OCI-LY1 (cell line): ENCODE results near the gene C16orf54.
"Not testable (repeated sequence)": the region's sequence is repeated elsewhere in the genome, so short reads cannot be mapped to it uniquely, and the experiment has no call there.

Experiments
- H2AFZ ChIP-seq: fragments of 200-600 bp; sonication (generic), shearing (Covaris generic); 2 replicates; pipeline ENCODE4 v1.6.0; 2014; ENCODE audit warnings: antibody characterized with exemption, mild to moderate bottlenecking, low read length
- H3F3A ChIP-seq: fragments of 200-600 bp; sonication (generic), shearing (Covaris generic); 2 replicates; pipeline ENCODE4 v1.6.0; 2014; ENCODE audit warnings: mild to moderate bottlenecking, antibody characterized with exemption, low read length, moderate library complexity; ENCODE audit not compliant: insufficient read depth
- H3K27ac ChIP-seq: fragments of 200-600 bp; sonication (generic); 2 replicates; pipeline ENCODE4 v1.5.1; 2014; ENCODE audit warnings: low read length, mixed run types, mild to moderate bottlenecking, low read depth; ENCODE audit not compliant: poor library complexity, severe bottlenecking
- H3K27me3 ChIP-seq: fragments of 200-600 bp; sonication (generic); 2 replicates; pipeline ENCODE4 v1.6.0; 2014; ENCODE audit warnings: antibody characterized with exemption, mild to moderate bottlenecking, low read length, moderate library complexity; ENCODE audit not compliant: insufficient read depth
- H3K36me3 ChIP-seq: fragments of 200-600 bp; sonication (generic); 2 replicates; pipeline ENCODE4 v1.6.1; 2014; ENCODE audit warnings: mild to moderate bottlenecking, antibody characterized with exemption, low read length, moderate library complexity, mixed read lengths; ENCODE audit not compliant: insufficient read depth
- H3K4me1 ChIP-seq: fragments of 200-600 bp; sonication (generic); 2 replicates; pipeline ENCODE4 v1.5.1; 2014; ENCODE audit warnings: mild to moderate bottlenecking, low read length, moderate library complexity; ENCODE audit not compliant: insufficient read depth, severe bottlenecking
- H3K4me2 ChIP-seq: fragments of 200-600 bp; sonication (generic), shearing (Covaris generic); 2 replicates; pipeline ENCODE4 v1.6.1; 2014; ENCODE audit warnings: low read length
- H3K4me3 ChIP-seq: fragments of 200-600 bp; sonication (generic); 2 replicates; pipeline ENCODE4 v1.5.1; 2014; ENCODE audit warnings: low read length, low read depth, mild to moderate bottlenecking, mixed read lengths; ENCODE audit not compliant: poor library complexity, severe bottlenecking
- H3K79me2 ChIP-seq: fragments of 200-600 bp; shearing (Covaris generic); 2 replicates; pipeline ENCODE4 v1.6.1; 2016; ENCODE audit warnings: mixed run types, low read length, mixed read lengths; ENCODE audit not compliant: insufficient read depth
- H3K9ac ChIP-seq: fragments of 200-600 bp; sonication (generic), shearing (Covaris generic); 2 replicates; pipeline ENCODE4 v1.6.1; 2014; ENCODE audit warnings: mild to moderate bottlenecking, low read length, mixed read lengths
- H3K9me2 ChIP-seq: fragments of 200-600 bp; sonication (generic), shearing (Covaris generic); 2 replicates; pipeline ENCODE4 v1.6.1; 2014; ENCODE audit warnings: low read depth, mild to moderate bottlenecking, low read length, mixed read lengths
- H3K9me3 ChIP-seq: fragments of 200-600 bp; shearing (Covaris generic); 2 replicates; pipeline ENCODE4 v1.6.1; 2014; ENCODE audit warnings: low read length, mixed read lengths
- H4K20me1 ChIP-seq: fragments of 200-600 bp; sonication (generic), shearing (Covaris generic); 2 replicates; pipeline ENCODE4 v1.6.0; 2016; ENCODE audit warnings: mild to moderate bottlenecking, low read length; ENCODE audit not compliant: insufficient read depth
- CTCF ChIP-seq: fragments of 200-600 bp; sonication (generic), shearing (Covaris generic); IDR thresholded peaks from 2 replicates; pipeline ENCODE4 v1.5.1; 2017; ENCODE audit warnings: mild to moderate bottlenecking, antibody characterized with exemption, low read length, moderate library complexity, mixed read lengths
- EZH2 ChIP-seq: fragments of 200-600 bp; sonication (generic), shearing (Covaris generic); IDR thresholded peaks from 2 replicates; pipeline ENCODE4 v1.8.0; 2017; ENCODE audit warnings: borderline replicate concordance, mixed run types, mild to moderate bottlenecking, antibody characterized with exemption, low read length, moderate library complexity, mixed read lengths

C16orf54 gene

GRCh38 chr16:29789775-29790182, 44.0 kb upstream of the C16orf54 start:
- Histone ChIP-seq H3K9me2 (no peaks in the 10 kb centered on the region), H4K20me1 (no peaks in the 10 kb centered on the region), H3K4me2 (peak overlapping the region; percentile 84), H3K4me3 (peak overlapping the region; percentile 97), H3K27me3 (no peaks in the 10 kb centered on the region), H3K36me3 (peaks cover 31% of the 10 kb centered on the region), H3K4me1 (peaks cover 45% of the 10 kb centered on the region), H3F3A (no peaks in the 10 kb centered on the region), H2AFZ (no peak overlapping the region), H3K27ac (peak overlapping the region; percentile 68), H3K9ac (peak overlapping the region; percentile 85), H3K79me2 (peaks cover 41% of the 10 kb centered on the region), H3K9me3 (no peaks in the 10 kb centered on the region)
- TF ChIP-seq EZH2 (no peak), CTCF (no peak)

- not testable (repeated sequence) for H4K20me1 ChIP-seq
- H3K79me2 ChIP-seq, result peaks cover 14% of the 10 kb centered on the region
Measured at GRCh38 chr16:29787155-29787554, 41.4 kb upstream of the C16orf54 start.

GRCh38 chr16:29784901-29785500, 39.2 kb upstream of the C16orf54 start:
- Histone ChIP-seq H3K27ac (no peak overlapping the region), H3K9me2 (no peaks in the 10 kb centered on the region), H3K9ac (peak overlapping the region; percentile 46; the same call in 1 of the 2 replicates), H2AFZ (0 out of 2 replicates have a peak overlapping the region, but pooled peaks have one; percentile 27), H3K79me2 (no peaks in the 10 kb centered on the region), H3F3A (no peaks in the 10 kb centered on the region), H3K27me3 (0 out of 2 replicates have a peak, but pooled peaks cover 11% of the 10 kb centered on the region), H3K4me1 (peaks cover 18% of the 10 kb centered on the region), H3K9me3 (no peaks in the 10 kb centered on the region), H3K4me2 (peak overlapping the region; percentile 80), H3K4me3 (peak overlapping the region; percentile 53), H3K36me3 (no peaks in the 10 kb centered on the region), H4K20me1 (no peaks in the 10 kb centered on the region)
- TF ChIP-seq CTCF, result peak; percentile 86
- TF ChIP-seq EZH2, result no peak

More at GRCh38 chr16:29787155-29787554, 41.4 kb upstream of the C16orf54 start:
- H3K9me3 ChIP-seq, H3K9me2 ChIP-seq, H3K27me3 ChIP-seq, H3F3A ChIP-seq, H3K36me3 ChIP-seq, H2AFZ ChIP-seq, H3K9ac ChIP-seq, H3K4me3 ChIP-seq, H3K27ac ChIP-seq, H3K4me2 ChIP-seq: not testable (repeated sequence)
- peaks cover 28% of the 10 kb centered on the region for H3K4me1 ChIP-seq

- H3K27me3 ChIP-seq, result 0 out of 2 replicates have a peak, but pooled peaks cover 11% of the 10 kb centered on the region
- peaks cover 11% of the 10 kb centered on the region for H3K4me1 ChIP-seq
- no peak overlapping the region for H3K4me3 ChIP-seq
- no peak overlapping the region for H2AFZ ChIP-seq
- no peaks in the 10 kb centered on the region for H3K79me2 ChIP-seq
- no peak overlapping the region for H3K9ac ChIP-seq
- H3K9me3 ChIP-seq, result no peaks in the 10 kb centered on the region
- no peaks in the 10 kb centered on the region for H3K36me3 ChIP-seq
- H3K27ac ChIP-seq, result no peak overlapping the region
- no peaks in the 10 kb centered on the region for H3K9me2 ChIP-seq
- no peak for TF ChIP-seq CTCF
- no peak for TF ChIP-seq EZH2
- H3F3A ChIP-seq, result no peaks in the 10 kb centered on the region
- no peaks in the 10 kb centered on the region for H4K20me1 ChIP-seq
- H3K4me2 ChIP-seq, result no peak overlapping the region
Measured at GRCh38 chr16:29784157-29784556, 38.4 kb upstream of the C16orf54 start.

- H3F3A ChIP-seq, H3K27ac ChIP-seq, H3K4me3 ChIP-seq, H3K4me2 ChIP-seq, H4K20me1 ChIP-seq, H3K9ac ChIP-seq, H3K9me2 ChIP-seq, H3K36me3 ChIP-seq, H3K79me2 ChIP-seq, H2AFZ ChIP-seq, H3K9me3 ChIP-seq: not testable (repeated sequence)
- H3K27me3 ChIP-seq, result 0 out of 2 replicates have a peak, but pooled peaks cover 11% of the 10 kb centered on the region
- peaks cover 11% of the 10 kb centered on the region for H3K4me1 ChIP-seq
Measured at GRCh38 chr16:29783094-29783953, 37.5 kb upstream of the C16orf54 start.
